GM18868 (cell line): ENCODE measurements around the gene SF3B6.
"Not testable (repeated sequence)": the region's sequence is repeated elsewhere in the genome, so short reads cannot be mapped to it uniquely, and the experiment has no call there.

Experiments used
- ATAC-seq: cut with Tn5 transposase; IDR thresholded peaks from one replicate; pipeline ENCODE4 v1.9.1; 2021; ENCODE audit warnings: mild to moderate bottlenecking, moderate library complexity; ENCODE audit not compliant: unreplicated experiment

The SF3B6 gene

GRCh38 chr2:24054366-24055010 is 21.6 kb downstream of the SF3B6 start:
- ATAC-seq, result no peak

- no peak for ATAC-seq
These were observed 23.2 kb downstream of the SF3B6 start for GRCh38 chr2:24052951-24053350.

GRCh38 chr2:24051833-24052232 is 24.3 kb downstream of the SF3B6 start:
- no peak for ATAC-seq

GRCh38 chr2:24050041-24050979 is 25.8 kb downstream of the SF3B6 start:
- no peak for ATAC-seq

- ATAC-seq, result no peak
These were observed 26.6 kb downstream of the SF3B6 start, which contains the start of gene FKBP1B for GRCh38 chr2:24049485-24050021. Gene FKBP1B (plus strand): TSS chr2:24049741. CDS start chr2:24049850, 109 bp downstream.

- no peak for ATAC-seq
These were observed 27.2 kb downstream of the SF3B6 start for GRCh38 chr2:24048769-24049484.

- ATAC-seq, result peak; percentile 2
These were observed 28.5 kb downstream of the SF3B6 start for GRCh38 chr2:24047703-24048033.

GRCh38 chr2:24046930-24047702 is 29.0 kb downstream of the SF3B6 start, which contains the start of gene WDCP:
Gene WDCP (minus strand): TSS chr2:24047391. CDS start chr2:24039494, 7,897 bp downstream.
- ATAC-seq, result peak; percentile 99

GRCh38 chr2:24046599-24046929 is 29.6 kb downstream of the SF3B6 start:
- no peak for ATAC-seq

- ATAC-seq, result no peak
These were observed 30.3 kb downstream of the SF3B6 start for GRCh38 chr2:24045511-24046508.

GRCh38 chr2:24043133-24043532 is 33.0 kb downstream of the SF3B6 start:
- ATAC-seq, result not testable (repeated sequence)

GRCh38 chr2:24040511-24040910 is 35.6 kb downstream of the SF3B6 start:
- no peak for ATAC-seq

- ATAC-seq, result no peak
These were observed 37.2 kb downstream of the SF3B6 start for GRCh38 chr2:24038786-24039499.

- ATAC-seq, result no peak
These were observed 49.9 kb downstream of the SF3B6 start for GRCh38 chr2:24026233-24026632.

GRCh38 chr2:24024996-24025663 is 51.0 kb downstream of the SF3B6 start:
- ATAC-seq, result no peak

GRCh38 chr2:24024018-24024417 is 52.1 kb downstream of the SF3B6 start:
- ATAC-seq, result no peak

- ATAC-seq, result no peak
These were observed 53.1 kb downstream of the SF3B6 start for GRCh38 chr2:24022975-24023575.
